ENCODE results near the gene MRPS15.

DNA sequence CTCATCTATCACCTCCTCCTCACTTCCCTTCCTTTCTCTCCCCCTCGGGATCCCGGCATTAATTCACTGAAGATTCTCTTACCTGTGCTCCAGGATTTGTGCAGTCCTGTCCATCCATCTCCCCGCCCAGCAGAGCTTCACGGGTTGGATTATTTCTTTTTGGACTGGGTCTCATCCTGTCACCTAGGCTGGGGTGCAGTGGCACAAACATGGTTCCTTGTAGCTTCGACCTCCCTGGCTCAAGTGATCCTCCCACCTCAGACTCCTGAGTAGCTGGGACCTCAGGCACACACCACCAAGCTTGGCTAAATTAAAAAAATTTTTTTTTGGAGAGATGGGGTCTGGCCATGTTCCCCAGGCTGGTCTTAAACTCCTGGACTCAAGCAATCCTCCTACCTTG is 30.8 kb upstream of the MRPS15 start:
- TF ChIP-seq, protein P1, sequence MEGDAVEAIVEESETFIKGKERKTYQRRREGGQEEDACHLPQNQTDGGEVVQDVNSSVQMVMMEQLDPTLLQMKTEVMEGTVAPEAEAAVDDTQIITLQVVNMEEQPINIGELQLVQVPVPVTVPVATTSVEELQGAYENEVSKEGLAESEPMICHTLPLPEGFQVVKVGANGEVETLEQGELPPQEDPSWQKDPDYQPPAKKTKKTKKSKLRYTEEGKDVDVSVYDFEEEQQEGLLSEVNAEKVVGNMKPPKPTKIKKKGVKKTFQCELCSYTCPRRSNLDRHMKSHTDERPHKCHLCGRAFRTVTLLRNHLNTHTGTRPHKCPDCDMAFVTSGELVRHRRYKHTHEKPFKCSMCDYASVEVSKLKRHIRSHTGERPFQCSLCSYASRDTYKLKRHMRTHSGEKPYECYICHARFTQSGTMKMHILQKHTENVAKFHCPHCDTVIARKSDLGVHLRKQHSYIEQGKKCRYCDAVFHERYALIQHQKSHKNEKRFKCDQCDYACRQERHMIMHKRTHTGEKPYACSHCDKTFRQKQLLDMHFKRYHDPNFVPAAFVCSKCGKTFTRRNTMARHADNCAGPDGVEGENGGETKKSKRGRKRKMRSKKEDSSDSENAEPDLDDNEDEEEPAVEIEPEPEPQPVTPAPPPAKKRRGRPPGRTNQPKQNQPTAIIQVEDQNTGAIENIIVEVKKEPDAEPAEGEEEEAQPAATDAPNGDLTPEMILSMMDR (IDR thresholded peaks at IDR 0.05; ENCODE audit: low read depth, low read length), result no peak
- no peak for TF ChIP-seq EZH2phosphoT487 (IDR thresholded peaks at IDR 0.05; ENCODE audit: low read depth)
